ENCODE measurements around the gene TBC1D19. TPM values are rescaled to one million over a fixed set of nuclear protein-coding genes. Genes with fewer than 3 reads are reported as not detected.
A peak's percentile ranks its signal among the peaks of the same experiment; 100 is the strongest.

Gene TBC1D19
- total RNA-seq, 1 donor from 2014 or later: 69.9 TPM

DNA sequence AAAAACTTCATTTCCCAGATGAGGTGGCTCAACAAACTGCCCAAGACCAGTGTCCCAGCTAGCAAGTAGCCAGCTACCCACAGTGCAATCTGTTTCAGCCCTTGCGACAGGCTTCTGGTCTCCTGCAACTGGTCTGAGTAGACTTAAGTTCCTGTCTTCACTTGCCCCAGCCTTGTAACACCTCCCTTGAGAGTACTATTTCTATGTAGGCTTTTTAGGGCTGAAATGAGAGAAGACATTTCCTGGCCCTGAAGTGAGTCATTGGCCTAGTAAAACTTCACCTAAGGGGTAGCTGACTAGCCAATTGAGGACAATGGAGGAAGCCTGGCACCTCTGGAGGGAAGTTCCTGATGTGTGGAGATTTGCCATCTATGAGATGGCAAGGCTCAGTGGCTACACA, 196.7 kb downstream of the TBC1D19 start:
- DNase-seq (ENCODE audit: low read depth): peak; percentile 37

- no peak for DNase-seq (ENCODE audit: low read depth)
Measured at GRCh38 chr4:26782168-26782829, 198.4 kb downstream of the TBC1D19 start.

GRCh38 chr4:26782830-26783202, 198.9 kb downstream of the TBC1D19 start:
- DNase-seq (ENCODE audit: low read depth): no peak

- no peak for DNase-seq (ENCODE audit: low read depth)
Measured at GRCh38 chr4:26784207-26784865, 200.5 kb downstream of the TBC1D19 start.

GRCh38 chr4:26785312-26785711, 201.4 kb downstream of the TBC1D19 start:
- no peak for DNase-seq (ENCODE audit: low read depth)

DNA sequence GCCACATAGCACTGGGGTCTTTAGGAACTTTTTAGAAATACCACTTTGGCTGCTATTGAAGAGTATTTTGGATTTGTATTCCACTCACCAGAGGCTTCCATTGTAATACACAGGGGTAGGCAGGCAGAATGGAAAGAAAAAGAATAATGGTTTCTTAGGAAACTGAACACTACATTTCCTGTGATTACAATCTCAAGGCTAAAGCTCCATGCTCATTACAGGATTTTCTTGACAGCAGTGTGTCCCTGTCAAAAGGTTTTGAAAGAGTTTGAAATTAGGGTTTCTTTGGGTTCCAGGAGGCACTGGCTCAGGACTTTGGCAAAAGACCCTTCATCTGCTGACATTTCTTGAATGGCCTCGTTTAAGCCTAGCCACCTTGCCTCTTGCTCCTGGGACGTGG, 201.9 kb downstream of the TBC1D19 start:
- no peak for DNase-seq (ENCODE audit: low read depth)

GRCh38 chr4:26786916-26787315, 203.0 kb downstream of the TBC1D19 start:
- no peak for DNase-seq (ENCODE audit: low read depth)

DNA sequence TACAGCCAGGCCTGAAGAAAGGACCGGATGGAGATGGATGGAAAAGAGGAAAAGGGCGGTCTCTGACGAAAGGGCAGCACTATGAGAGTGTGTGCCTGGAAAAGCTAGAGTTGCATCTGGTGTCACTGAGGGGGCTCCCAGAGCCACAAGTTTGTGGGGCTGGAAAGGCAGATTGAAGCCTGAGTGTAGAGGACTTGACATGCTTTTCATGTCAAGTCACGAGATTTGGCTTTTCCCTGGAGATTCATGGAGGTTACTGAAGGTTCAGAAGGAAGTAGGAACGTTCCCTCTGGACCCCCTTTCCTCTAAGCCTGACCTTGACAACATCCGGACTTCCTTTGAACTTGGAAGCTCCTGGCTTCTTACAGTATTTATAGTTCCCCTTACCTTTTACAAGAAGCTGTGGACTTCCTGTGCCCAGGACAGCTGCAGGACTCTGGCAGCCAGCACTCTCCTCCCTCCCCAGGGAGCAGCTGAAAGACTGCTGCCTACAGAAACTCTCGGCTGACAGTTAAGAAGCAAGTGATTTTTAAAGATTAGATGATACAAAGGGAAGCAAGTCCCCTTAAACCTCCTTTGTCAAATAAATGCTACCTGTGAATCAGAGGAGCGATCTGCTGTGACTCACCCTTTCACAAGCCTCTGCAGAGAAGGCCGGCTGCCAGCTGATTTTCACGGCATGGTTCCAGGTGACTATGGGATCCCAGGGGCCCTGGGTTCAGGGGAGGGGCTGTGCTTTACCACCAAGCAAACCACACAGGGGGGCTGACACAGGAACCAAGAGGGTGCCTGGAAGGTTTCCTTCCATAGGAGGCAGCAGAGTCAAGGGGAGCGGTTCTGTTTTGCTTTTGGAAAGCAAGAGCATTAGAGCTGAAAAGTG, 203.8 kb downstream of the TBC1D19 start:
- DNase-seq (ENCODE audit: low read depth): peak; percentile 74

- DNase-seq (ENCODE audit: low read depth): no peak
Measured at GRCh38 chr4:26788341-26788733, 204.5 kb downstream of the TBC1D19 start.

- peak; percentile 81 for DNase-seq (ENCODE audit: low read depth)
Measured at GRCh38 chr4:26789208-26789607, 205.3 kb downstream of the TBC1D19 start.

DNA sequence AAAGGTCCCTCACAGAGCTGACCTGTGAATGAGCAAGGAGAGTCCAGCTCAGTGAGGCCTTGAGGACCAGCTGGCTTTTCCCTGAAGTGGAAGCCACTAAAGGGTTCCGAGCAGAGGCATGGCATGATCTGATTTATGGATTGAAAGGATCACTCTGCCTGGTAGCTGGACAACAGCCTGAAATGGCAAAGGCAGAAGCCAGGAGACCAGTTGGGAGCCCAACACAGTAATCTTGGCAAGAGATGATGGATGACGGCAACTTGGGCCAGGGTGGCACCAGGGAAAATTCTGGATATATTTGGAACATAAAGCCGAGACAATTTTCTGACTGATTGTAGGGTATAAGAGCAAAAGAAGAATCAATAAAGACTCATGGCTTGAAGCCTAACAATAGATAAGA, 207.5 kb downstream of the TBC1D19 start:
- no peak for DNase-seq (ENCODE audit: low read depth)

DNA sequence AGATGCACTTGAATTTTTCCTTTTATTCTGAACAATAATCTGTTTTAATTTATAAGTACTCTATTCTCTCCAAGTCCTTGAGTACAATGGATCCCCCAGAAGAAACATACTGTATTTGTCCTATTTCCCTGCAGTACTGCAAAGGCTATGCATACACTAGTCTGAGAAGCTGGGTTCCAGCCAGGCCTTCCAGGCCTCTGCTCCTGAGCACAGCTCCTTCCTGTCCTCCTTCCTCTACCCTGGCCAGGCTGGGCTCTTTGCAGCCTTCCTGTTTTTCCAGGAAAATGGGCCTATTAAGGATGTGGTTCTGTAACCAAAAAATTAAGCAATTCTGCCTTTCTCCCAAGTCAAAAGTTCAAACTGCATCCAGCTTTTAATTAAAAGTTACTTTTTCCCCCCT, 208.8 kb downstream of the TBC1D19 start:
- DNase-seq (ENCODE audit: low read depth): no peak

DNA sequence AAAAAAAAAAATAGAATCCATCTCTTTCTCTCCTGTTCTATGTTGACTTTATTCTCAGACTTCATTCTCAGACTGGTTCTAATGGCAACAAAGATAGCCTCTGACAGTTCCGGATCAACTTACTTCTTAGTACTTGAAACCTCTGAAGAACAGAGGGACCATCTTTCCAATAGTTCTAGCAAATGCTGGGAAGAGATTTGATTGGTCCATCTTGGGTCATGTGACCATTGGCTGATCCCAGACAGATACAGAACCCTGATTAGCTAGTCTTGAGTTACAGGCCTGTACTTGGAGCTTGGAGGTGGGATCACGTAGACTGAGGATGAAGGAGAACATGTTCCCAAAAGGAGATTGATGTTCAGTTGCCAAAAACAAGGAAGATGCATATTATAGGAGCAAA, 209.9 kb downstream of the TBC1D19 start:
- no peak for DNase-seq (ENCODE audit: low read depth)

DNA sequence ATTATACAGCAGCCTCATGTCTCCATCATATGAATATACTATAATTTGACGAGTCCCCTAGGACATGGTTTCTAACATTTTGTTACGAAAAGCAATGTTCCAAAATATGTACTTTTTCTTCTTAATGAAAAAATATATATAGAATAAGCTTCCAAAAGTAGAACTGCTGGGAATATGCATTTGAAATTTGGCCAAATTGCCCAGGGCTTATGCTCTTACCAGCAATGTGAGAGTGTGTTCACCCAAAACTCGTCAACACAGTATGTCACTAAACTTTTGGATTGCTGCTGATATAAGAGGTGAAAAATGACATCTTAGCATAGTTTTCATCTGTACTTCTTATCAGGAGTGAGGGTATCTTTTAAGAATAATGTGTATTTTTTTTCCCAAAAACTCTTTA, 212.2 kb downstream of the TBC1D19 start:
- no peak for DNase-seq (ENCODE audit: low read depth)

DNA sequence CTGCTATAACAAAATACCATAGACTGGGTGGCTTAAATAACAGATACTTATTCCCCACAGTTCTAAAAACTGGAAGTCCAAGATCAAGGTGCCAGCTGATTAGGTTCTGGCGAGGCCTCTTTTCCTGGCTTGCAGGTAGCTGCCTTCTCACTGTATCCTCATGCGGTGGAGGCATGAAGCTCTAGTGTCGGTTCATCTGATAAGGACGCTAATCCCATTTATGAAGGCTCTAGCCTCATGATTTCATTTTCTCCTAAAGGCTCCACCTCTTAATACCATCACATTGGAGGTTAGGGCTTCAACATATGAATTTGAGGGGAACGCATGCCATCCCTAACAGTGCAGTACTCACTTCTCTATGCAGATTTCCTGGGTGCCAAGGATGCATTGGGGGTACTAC, 218.9 kb downstream of the TBC1D19 start:
- no peak for DNase-seq (ENCODE audit: low read depth)

DNA sequence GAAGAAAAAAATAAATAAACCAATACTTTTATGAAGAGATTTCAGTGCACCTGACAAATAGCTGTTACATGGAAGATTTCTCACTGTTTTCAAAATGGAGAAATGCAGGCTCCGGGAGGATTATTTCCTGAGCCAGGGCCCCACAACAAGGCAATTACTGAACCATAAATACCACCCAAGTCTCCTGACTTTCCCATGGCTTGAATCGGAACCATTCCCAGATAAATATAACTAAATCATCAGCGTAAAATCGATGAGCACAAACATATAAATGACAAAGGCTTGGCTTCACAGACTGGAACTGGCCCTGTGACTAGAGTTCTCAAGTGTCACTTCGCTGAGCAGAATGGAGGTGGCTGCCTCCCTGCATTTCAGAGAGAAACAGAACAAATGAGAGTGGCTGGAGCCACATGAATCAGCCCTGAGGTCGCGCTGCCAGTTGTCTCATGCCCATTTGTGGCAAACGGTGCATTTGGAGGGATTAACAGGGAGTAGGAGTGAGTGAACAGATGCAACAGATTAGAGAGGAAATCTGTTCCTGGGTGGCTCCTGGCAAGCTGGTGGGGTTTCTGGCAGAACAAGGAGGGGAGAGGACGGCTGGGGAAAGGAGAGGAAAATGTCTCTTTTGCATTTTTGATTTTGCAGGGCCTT, 219.5 kb downstream of the TBC1D19 start:
- DNase-seq (ENCODE audit: low read depth): peak; percentile 98

GRCh38 chr4:26804451-26804850, 220.6 kb downstream of the TBC1D19 start:
- no peak for DNase-seq (ENCODE audit: low read depth)

DNA sequence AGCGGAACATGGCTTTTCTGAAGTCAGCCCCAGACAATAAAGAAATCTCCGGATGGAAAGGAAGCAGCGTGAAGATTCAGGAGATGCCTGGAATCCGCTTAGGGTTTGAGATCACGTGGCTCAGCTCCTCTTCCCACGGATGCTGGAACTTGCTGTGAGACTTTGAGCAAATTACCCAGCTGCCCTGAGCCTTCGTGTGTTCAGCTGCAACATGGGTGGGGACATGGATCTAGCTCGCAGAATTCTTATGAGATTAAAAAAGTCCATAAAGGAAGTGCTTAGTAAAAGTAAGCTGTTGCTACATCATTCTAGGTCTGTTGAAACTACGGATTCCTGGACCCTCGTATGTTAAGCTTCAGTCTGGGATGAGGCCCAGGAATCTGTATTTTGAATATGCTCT, 221.0 kb downstream of the TBC1D19 start:
- DNase-seq (ENCODE audit: low read depth): no peak
